ENCODE measurements around the gene COX8A. TPM values are rescaled to one million over a fixed set of nuclear protein-coding genes. Genes with fewer than 3 reads are reported as not detected.

The COX8A gene
- polyA plus RNA-seq, 1 donor: 194 TPM

- DNase-seq: no peak
Measured at GRCh38 chr11:64020976-64021756, 46.7 kb downstream of the COX8A start.

GRCh38 chr11:64021757-64022093, 47.3 kb downstream of the COX8A start:
- no peak for DNase-seq

GRCh38 chr11:64022125-64022784, 47.8 kb downstream of the COX8A start:
- DNase-seq: no peak

- no peak for DNase-seq
Measured at GRCh38 chr11:64023712-64024710, 49.6 kb downstream of the COX8A start.

GRCh38 chr11:64025205-64025604, 50.8 kb downstream of the COX8A start:
- DNase-seq: no peak

Other genes starting within 250 kb of the COX8A start
- gene ZFTA, start 205.8 kb upstream of the COX8A start, polyA plus RNA-seq (ENCODE audit: insufficient read length): 40.9 TPM
- gene SPINDOC, start 161.2 kb upstream of the COX8A start, polyA plus RNA-seq (ENCODE audit: insufficient read length): 31.3 TPM
- 38.0 TPM for gene MARK2, start 135.5 kb upstream of the COX8A start, polyA plus RNA-seq (ENCODE audit: insufficient read length)
- 12.2 TPM for gene RCOR2, start 57.5 kb upstream of the COX8A start, polyA plus RNA-seq (ENCODE audit: insufficient read length)
- 45.7 TPM for gene NAA40, start 35.6 kb upstream of the COX8A start, polyA plus RNA-seq (ENCODE audit: insufficient read length)
- gene OTUB1, start 11.8 kb downstream of the COX8A start, polyA plus RNA-seq (ENCODE audit: insufficient read length): 105 TPM
- gene FLRT1, start 61.3 kb downstream of the COX8A start, polyA plus RNA-seq (ENCODE audit: insufficient read length): 3.3 TPM
- 13.3 TPM for gene MACROD1, start 191.5 kb downstream of the COX8A start, polyA plus RNA-seq (ENCODE audit: insufficient read length)
- 215 TPM for gene STIP1, start 211.6 kb downstream of the COX8A start, polyA plus RNA-seq (ENCODE audit: insufficient read length)
- gene FERMT3, start 232.1 kb downstream of the COX8A start, polyA plus RNA-seq (ENCODE audit: insufficient read length): 4.1 TPM

All from left kidney (tissue), 2 donors.